GM21515 (cell line): ENCODE results near the gene NEK11.
A peak's percentile ranks its signal among the peaks of the same experiment; 100 is the strongest.

ENCODE experiments used
- ATAC-seq: cut with Tn5 transposase; IDR thresholded peaks from one replicate; pipeline ENCODE4 v1.9.1; 2021; ENCODE audit not compliant: unreplicated experiment

The NEK11 gene, protein sequence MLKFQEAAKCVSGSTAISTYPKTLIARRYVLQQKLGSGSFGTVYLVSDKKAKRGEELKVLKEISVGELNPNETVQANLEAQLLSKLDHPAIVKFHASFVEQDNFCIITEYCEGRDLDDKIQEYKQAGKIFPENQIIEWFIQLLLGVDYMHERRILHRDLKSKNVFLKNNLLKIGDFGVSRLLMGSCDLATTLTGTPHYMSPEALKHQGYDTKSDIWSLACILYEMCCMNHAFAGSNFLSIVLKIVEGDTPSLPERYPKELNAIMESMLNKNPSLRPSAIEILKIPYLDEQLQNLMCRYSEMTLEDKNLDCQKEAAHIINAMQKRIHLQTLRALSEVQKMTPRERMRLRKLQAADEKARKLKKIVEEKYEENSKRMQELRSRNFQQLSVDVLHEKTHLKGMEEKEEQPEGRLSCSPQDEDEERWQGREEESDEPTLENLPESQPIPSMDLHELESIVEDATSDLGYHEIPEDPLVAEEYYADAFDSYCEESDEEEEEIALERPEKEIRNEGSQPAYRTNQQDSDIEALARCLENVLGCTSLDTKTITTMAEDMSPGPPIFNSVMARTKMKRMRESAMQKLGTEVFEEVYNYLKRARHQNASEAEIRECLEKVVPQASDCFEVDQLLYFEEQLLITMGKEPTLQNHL

GRCh38 chr3:131026321-131027151 lies at the start of gene NEK11, which contains the start of gene ASTE1:
NEK11 (plus strand) TSS chr3:131026877; CDS start chr3:131029709, 2,832 bp downstream.
ASTE1 (minus strand) TSS chr3:131026825; CDS start chr3:131025306, 1,519 bp downstream.
- peak; percentile 99 for ATAC-seq

DNA sequence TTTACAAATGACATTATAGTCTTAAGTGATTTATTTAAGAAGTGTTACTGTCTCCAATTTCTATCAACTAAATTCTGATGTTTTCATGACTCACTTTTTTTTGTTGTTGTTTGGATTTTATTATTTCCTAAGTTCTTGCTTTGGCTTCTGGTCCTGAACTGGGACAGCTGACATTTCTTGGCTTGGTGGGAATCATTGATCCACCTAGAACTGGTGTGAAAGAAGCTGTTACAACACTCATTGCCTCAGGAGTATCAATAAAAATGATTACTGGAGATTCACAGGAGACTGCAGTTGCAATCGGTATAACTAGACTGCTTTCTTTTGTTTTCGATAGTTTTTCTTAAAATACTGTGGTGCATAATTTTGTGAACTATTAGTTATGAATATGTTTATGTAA lies 47.6 kb upstream of the NEK11 start:
- ATAC-seq, result no peak

- ATAC-seq, result no peak
Observed at GRCh38 chr3:130981469-130981868, 45.2 kb upstream of the NEK11 start.

DNA sequence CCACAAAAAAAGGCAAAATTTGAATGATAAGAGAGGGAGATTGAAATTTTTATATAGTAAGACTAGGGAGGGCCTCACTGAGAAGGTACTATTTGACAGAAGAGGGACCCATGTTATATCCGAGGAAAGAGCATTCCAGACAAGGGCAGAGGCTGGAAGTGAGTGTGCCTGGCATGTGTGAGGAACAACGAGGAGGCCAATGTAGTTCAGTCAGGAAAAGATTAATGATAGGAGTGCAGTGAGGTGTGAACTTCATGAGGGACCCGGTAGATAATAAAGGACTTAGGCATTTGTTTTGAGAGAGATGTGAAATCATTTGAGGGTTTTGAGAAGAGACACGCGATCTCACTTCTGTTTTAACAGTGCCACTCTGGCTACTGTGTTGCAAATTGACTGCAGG lies 36.4 kb upstream of the NEK11 start:
- no peak for ATAC-seq

- ATAC-seq, result no peak
Observed at GRCh38 chr3:130991126-130991525, 35.6 kb upstream of the NEK11 start.

DNA sequence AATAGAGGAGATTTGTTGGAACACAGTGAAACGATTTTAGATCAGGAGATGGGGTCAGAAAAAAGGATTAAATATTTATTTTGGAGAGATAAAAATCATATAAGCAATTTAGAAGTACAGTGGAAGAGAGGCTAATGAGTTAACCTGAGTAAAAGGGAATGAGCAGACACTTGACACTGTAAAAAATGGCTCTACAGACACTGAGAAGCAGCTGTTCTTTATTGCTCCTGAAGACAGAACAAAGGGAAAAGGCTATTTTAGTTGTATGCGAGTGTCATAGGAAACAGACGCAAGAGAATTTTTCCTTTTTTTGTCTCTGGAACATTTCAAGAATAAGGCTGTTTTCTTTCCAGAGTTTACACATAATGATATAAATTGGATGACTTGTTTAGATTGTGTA lies 34.3 kb upstream of the NEK11 start:
- no peak for ATAC-seq

GRCh38 chr3:130997289-130997688 lies 29.4 kb upstream of the NEK11 start:
- no peak for ATAC-seq

DNA sequence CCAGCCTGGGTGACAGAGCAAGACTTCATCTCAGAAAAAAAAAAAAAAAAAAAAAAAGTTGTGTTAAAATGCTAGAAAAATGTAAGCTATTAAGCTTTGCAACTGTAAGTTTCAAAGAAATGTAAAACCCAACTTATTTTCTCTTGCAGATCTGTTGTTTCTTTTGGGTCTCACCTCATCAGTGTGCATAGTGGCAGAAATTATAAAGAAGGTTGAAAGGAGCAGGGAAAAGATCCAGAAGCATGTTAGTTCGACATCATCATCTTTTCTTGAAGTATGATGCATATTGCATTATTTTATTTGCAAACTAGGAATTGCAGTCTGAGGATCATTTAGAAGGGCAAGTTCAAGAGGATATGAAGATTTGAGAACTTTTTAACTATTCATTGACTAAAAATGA lies 25.6 kb upstream of the NEK11 start:
- no peak for ATAC-seq

GRCh38 chr3:131004603-131005002 lies 22.1 kb upstream of the NEK11 start:
- no peak for ATAC-seq

GRCh38 chr3:131007256-131007655 lies 19.4 kb upstream of the NEK11 start:
- no peak for ATAC-seq

- no peak for ATAC-seq
Observed at GRCh38 chr3:131007782-131008181, 18.9 kb upstream of the NEK11 start.

DNA sequence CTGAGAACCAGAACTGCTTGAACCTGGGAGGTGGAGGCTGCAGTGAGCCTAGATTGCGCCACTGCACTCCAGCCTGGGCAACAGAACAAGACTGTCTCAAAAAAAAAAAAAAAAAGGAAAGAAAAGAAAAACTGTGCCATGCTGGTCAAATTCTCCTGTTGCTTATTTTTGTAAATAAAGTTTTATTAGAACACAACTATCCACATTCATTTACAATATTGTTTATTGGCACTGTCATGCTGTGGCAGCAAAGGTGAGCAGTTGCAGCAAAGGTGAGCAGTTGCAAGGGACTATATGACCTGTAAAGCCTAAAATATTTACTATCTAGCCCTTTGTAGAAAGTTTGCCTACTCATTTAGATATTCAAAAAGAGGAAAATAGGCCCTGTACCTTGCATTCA lies 18.4 kb upstream of the NEK11 start:
- no peak for ATAC-seq

DNA sequence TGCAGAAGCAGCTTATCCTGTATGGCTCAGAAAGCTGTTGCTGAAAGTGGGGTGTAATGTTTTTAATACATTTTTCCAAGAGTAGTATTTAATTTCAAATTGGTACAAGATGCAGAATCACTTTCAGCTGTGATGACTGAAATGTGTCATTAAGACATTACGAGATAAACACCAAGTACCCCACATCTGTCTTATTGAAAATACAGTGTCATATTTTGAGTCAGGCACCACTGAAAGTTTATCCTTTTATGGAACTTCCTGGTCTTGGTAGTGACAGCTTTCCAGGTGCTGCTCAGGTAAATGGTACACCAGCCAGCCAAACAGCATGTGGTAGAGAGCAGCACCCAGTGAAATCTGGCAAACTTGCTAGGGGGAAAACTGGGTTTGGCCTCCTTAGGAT lies 17.0 kb upstream of the NEK11 start:
- ATAC-seq, result no peak

GRCh38 chr3:131018970-131019369 lies 7.7 kb upstream of the NEK11 start:
- ATAC-seq, result no peak

GRCh38 chr3:131020122-131020693 lies 6.5 kb upstream of the NEK11 start:
- no peak for ATAC-seq

GRCh38 chr3:131025539-131025938 lies 1.1 kb upstream of the NEK11 start:
- no peak for ATAC-seq

DNA sequence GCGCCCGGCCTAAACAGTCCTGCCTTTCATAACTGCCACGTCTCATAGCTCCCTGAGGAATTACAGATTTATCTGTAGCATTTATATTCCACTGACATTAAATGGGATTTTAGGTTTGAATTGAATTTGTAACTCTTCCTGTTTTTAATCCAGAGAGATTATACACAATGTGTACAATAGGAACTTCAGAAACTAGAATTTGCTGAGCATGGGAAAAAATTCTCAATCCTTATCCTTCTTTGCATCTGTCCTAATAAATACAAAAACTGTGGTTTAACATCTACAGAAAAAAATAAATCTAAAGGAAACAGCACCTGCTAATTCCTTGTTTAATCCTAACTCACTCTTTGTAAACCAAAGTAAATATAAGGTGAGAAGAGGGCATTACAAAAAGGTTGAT lies 2.2 kb downstream of the NEK11 start:
- no peak for ATAC-seq

DNA sequence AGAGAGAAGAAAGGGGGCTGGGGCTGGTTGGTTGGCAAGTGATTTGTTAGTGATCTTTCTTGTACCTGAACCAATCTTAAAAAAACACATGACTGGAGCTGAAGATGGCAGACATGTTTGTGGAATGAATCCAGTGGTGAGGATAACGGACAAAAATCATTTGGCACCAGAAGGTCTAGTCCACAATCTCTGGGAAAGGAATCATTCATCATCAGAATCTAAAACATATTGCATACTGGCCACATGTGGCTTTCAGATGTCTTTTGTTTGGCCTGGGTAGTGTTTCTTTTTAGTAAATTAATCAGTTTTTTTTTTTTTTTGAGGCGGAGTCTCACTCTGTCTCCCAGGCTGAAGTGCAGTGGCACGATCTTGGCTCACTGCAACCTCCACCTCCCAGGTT lies 5.0 kb downstream of the NEK11 start:
- ATAC-seq, result no peak

- ATAC-seq, result peak; percentile 64
Observed at GRCh38 chr3:131033480-131034080, 6.9 kb downstream of the NEK11 start.

GRCh38 chr3:131036200-131036816 lies 9.6 kb downstream of the NEK11 start:
- ATAC-seq, result no peak
